ENCODE data around the gene FBXO15.

DNA sequence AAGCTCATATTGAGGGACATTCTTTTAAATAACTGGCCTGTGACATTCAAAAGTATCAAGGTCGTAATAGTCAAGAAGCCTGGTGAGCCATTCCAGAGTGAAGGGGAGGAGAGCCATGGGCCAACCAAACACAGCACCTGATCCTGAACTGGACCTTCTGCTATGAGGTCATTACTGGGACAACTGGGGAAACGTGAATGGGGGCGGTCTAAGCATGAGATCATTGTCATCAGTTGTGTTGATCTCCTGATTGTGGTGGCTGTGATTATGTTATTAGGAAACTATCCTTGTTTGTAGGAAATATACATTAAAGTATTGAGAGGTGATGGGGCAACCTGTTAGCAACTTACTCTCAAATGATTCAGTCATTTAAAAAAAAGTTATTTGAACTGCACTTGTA, 79.3 kb downstream of the FBXO15 start:
- TF ChIP-seq, protein P1, sequence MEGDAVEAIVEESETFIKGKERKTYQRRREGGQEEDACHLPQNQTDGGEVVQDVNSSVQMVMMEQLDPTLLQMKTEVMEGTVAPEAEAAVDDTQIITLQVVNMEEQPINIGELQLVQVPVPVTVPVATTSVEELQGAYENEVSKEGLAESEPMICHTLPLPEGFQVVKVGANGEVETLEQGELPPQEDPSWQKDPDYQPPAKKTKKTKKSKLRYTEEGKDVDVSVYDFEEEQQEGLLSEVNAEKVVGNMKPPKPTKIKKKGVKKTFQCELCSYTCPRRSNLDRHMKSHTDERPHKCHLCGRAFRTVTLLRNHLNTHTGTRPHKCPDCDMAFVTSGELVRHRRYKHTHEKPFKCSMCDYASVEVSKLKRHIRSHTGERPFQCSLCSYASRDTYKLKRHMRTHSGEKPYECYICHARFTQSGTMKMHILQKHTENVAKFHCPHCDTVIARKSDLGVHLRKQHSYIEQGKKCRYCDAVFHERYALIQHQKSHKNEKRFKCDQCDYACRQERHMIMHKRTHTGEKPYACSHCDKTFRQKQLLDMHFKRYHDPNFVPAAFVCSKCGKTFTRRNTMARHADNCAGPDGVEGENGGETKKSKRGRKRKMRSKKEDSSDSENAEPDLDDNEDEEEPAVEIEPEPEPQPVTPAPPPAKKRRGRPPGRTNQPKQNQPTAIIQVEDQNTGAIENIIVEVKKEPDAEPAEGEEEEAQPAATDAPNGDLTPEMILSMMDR (IDR thresholded peaks at IDR 0.05): no peak
- no peak for TF ChIP-seq POLR2A (IDR thresholded peaks at IDR 0.05)

All from adrenal gland (tissue), 5 donors.